Measurements from ENCODE around the gene BTRC.
A peak's percentile ranks its signal among the peaks of the same experiment; 100 is the strongest.

BTRC gene

GRCh38 chr10:101529207-101529606 lies 175.2 kb downstream of the BTRC start:
- no peak for DNase-seq

GRCh38 chr10:101529725-101530553 lies 176.0 kb downstream of the BTRC start:
- peak in 1 of 51 donors; percentile 1 for DNase-seq

- no peak for DNase-seq
Measured at GRCh38 chr10:101535949-101536348, 182.0 kb downstream of the BTRC start.

- DNase-seq, result no peak
Measured at GRCh38 chr10:101536800-101537199, 182.8 kb downstream of the BTRC start.

- no peak for DNase-seq
Measured at GRCh38 chr10:101538446-101538845, 184.5 kb downstream of the BTRC start.

GRCh38 chr10:101545898-101546297 lies 191.9 kb downstream of the BTRC start:
- no peak for DNase-seq

- DNase-seq, result no peak
Measured at GRCh38 chr10:101550965-101551364, 197.0 kb downstream of the BTRC start.

- no peak for DNase-seq
Measured at GRCh38 chr10:101552442-101552841, 198.5 kb downstream of the BTRC start.

- DNase-seq, result no peak
Measured at GRCh38 chr10:101557541-101557940, 203.6 kb downstream of the BTRC start.

GRCh38 chr10:101558204-101558603 lies 204.2 kb downstream of the BTRC start:
- no peak for DNase-seq

- no peak for DNase-seq
Measured at GRCh38 chr10:101558671-101559595, 205.0 kb downstream of the BTRC start.

- DNase-seq, result no peak
Measured at GRCh38 chr10:101559596-101560297, 205.8 kb downstream of the BTRC start.

- DNase-seq, result no peak
Measured at GRCh38 chr10:101560298-101561067, 206.5 kb downstream of the BTRC start.

- no peak for DNase-seq
Measured at GRCh38 chr10:101561068-101561915, 207.3 kb downstream of the BTRC start.

- DNase-seq, result no peak
Measured at GRCh38 chr10:101562231-101562630, 208.3 kb downstream of the BTRC start.

- no peak for DNase-seq
Measured at GRCh38 chr10:101563007-101563406, 209.0 kb downstream of the BTRC start.

GRCh38 chr10:101563497-101564040 lies 209.6 kb downstream of the BTRC start:
- DNase-seq, result no peak

- no peak for DNase-seq
Measured at GRCh38 chr10:101564490-101564991, 210.6 kb downstream of the BTRC start.

- DNase-seq, result no peak
Measured at GRCh38 chr10:101565370-101565900, 211.5 kb downstream of the BTRC start.
